Ishikawa (cell line): ENCODE data around the gene ACER3.

Experiments
- CEBPB ChIP-seq: IDR thresholded peaks from 2 replicates; pipeline ENCODE4 v1.6.1; 2012
- CREB1 ChIP-seq: IDR thresholded peaks from 2 replicates; pipeline ENCODE4 v1.6.1; 2012; ENCODE audit warnings: low read depth
- EGR1 ChIP-seq: IDR thresholded peaks from 2 replicates; pipeline ENCODE4 v1.6.1; 2012
- EP300 ChIP-seq: IDR thresholded peaks from 2 replicates; pipeline ENCODE4 v1.6.1; 2012; ENCODE audit warnings: borderline replicate concordance
- FOXM1 ChIP-seq: IDR thresholded peaks from 2 replicates; pipeline ENCODE4 v1.6.1; 2012; ENCODE audit warnings: low read depth, borderline replicate concordance
- NFIC ChIP-seq: IDR thresholded peaks from 2 replicates; pipeline ENCODE4 v1.6.1; 2012
- RAD21 ChIP-seq: IDR thresholded peaks from 2 replicates; pipeline ENCODE4 v1.6.1; 2012; ENCODE audit warnings: low read depth
- TAF1 ChIP-seq: IDR thresholded peaks from 2 replicates; pipeline ENCODE4 v1.6.1; 2012; ENCODE audit warnings: low read depth, mild to moderate bottlenecking
- TCF12 ChIP-seq: IDR thresholded peaks from 2 replicates; pipeline ENCODE4 v1.6.1; 2012; ENCODE audit warnings: low read depth
- TEAD4 ChIP-seq: IDR thresholded peaks from 2 replicates; pipeline ENCODE4 v1.6.1; 2012
- YY1 ChIP-seq: IDR thresholded peaks from 2 replicates; pipeline ENCODE4 v1.6.1; 2012; ENCODE audit warnings: low read depth
- ZBTB7A ChIP-seq: IDR thresholded peaks from 2 replicates; pipeline ENCODE4 v1.6.1; 2012; ENCODE audit warnings: low read depth
- TF ChIP-seq, protein P1 (sequence below): IDR thresholded peaks from 2 replicates; pipeline ENCODE4 v1.6.1; 2012; ENCODE audit warnings: low read depth, mild to moderate bottlenecking
- TF ChIP-seq, protein P2 (sequence below): IDR thresholded peaks from 2 replicates; pipeline ENCODE4 v1.6.1; 2012
- TF ChIP-seq, protein P3 (sequence below): IDR thresholded peaks from 2 replicates; pipeline ENCODE4 v1.6.1; 2012

ACER3 gene

DNA sequence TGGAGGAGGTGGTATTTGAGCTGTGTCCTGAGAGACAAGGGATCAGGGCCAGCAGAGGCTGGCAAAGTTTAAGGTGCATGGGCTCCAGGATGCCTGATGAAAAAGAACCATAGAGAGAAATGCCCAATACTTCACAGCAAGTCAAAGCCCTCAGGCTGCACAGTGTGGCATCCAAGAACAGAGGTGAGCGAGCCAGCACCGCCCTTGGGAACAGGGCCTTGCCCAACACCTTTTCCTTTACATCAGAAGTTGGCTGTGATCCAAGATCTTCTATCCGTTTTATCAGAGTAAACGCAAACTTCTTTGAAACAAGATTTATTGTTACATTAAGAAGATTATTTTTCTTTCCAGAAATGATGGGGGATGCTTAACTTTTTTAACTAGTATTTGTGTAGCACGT lies 174.9 kb downstream of the ACER3 start:
- TF ChIP-seq TCF12 (no peak), RAD21 (no peak), CEBPB (0 out of 2 replicates have a peak, but pooled peaks have one; percentile 36), NFIC (peak; percentile 66), EP300 (no peak), YY1 (no peak)
- TF ChIP-seq, protein P1, sequence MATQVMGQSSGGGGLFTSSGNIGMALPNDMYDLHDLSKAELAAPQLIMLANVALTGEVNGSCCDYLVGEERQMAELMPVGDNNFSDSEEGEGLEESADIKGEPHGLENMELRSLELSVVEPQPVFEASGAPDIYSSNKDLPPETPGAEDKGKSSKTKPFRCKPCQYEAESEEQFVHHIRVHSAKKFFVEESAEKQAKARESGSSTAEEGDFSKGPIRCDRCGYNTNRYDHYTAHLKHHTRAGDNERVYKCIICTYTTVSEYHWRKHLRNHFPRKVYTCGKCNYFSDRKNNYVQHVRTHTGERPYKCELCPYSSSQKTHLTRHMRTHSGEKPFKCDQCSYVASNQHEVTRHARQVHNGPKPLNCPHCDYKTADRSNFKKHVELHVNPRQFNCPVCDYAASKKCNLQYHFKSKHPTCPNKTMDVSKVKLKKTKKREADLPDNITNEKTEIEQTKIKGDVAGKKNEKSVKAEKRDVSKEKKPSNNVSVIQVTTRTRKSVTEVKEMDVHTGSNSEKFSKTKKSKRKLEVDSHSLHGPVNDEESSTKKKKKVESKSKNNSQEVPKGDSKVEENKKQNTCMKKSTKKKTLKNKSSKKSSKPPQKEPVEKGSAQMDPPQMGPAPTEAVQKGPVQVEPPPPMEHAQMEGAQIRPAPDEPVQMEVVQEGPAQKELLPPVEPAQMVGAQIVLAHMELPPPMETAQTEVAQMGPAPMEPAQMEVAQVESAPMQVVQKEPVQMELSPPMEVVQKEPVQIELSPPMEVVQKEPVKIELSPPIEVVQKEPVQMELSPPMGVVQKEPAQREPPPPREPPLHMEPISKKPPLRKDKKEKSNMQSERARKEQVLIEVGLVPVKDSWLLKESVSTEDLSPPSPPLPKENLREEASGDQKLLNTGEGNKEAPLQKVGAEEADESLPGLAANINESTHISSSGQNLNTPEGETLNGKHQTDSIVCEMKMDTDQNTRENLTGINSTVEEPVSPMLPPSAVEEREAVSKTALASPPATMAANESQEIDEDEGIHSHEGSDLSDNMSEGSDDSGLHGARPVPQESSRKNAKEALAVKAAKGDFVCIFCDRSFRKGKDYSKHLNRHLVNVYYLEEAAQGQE, result no peak
- TF ChIP-seq, protein P2, sequence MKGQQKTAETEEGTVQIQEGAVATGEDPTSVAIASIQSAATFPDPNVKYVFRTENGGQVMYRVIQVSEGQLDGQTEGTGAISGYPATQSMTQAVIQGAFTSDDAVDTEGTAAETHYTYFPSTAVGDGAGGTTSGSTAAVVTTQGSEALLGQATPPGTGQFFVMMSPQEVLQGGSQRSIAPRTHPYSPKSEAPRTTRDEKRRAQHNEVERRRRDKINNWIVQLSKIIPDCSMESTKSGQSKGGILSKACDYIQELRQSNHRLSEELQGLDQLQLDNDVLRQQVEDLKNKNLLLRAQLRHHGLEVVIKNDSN, result no peak

DNA sequence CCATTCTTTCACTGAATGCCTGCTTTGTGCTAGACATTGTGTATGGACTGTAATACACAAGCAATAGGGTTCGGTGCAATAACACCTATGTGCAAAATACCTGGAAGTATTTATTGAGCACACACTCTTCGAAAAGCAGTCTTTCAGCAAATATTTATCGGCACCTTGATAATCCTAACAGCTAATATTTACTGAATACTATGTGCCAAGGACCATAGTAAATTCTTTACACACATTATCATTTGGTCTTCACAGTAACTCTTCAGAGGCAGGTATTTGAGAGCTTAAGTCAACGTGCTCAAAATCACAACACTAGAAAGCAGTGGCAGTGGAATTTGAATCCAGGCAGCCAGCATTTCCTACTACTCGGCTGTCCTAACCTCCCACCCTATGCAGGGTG lies 175.7 kb downstream of the ACER3 start:
- TF ChIP-seq YY1 (no peak), TEAD4 (no peak), NFIC (no peak), CREB1 (no peak), TAF1 (no peak), EGR1 (no peak), FOXM1 (no peak), CEBPB (no peak), RAD21 (no peak), EP300 (no peak)
- TF ChIP-seq, protein P2, result no peak
- TF ChIP-seq, protein P3, sequence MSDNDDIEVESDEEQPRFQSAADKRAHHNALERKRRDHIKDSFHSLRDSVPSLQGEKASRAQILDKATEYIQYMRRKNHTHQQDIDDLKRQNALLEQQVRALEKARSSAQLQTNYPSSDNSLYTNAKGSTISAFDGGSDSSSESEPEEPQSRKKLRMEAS, result no peak

DNA sequence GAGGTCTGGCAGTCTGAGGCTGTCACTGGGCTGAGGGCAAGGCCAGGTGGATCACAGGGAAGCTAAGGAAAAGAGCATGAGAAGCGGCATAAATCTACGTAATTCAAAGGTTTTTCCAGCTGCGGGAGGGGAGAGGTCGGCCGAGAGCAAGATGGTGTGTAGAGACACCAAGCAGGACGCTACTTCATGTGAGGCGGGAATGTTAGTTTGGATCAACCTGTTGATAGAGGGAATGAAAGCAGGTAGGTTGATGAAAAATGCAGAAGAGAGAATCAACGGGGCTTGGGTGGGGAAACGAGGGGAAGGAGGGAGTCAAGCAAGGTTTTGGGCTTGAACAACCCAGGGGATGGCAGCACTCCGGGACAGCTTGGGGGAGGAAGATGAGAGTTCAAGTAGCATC lies 176.3 kb downstream of the ACER3 start:
- TF ChIP-seq, protein P3, result no peak
- TF ChIP-seq, protein P2, result no peak
- TF ChIP-seq, protein P1, result no peak
- TF ChIP-seq ZBTB7A, result no peak
- TF ChIP-seq TAF1, result no peak
- no peak for TF ChIP-seq EP300
- TF ChIP-seq TCF12, result no peak
- no peak for TF ChIP-seq FOXM1
- TF ChIP-seq CEBPB, result no peak
- TF ChIP-seq YY1, result no peak
- no peak for TF ChIP-seq CREB1
- TF ChIP-seq NFIC, result no peak
- no peak for TF ChIP-seq RAD21
- no peak for TF ChIP-seq EGR1
- TF ChIP-seq TEAD4, result no peak

DNA sequence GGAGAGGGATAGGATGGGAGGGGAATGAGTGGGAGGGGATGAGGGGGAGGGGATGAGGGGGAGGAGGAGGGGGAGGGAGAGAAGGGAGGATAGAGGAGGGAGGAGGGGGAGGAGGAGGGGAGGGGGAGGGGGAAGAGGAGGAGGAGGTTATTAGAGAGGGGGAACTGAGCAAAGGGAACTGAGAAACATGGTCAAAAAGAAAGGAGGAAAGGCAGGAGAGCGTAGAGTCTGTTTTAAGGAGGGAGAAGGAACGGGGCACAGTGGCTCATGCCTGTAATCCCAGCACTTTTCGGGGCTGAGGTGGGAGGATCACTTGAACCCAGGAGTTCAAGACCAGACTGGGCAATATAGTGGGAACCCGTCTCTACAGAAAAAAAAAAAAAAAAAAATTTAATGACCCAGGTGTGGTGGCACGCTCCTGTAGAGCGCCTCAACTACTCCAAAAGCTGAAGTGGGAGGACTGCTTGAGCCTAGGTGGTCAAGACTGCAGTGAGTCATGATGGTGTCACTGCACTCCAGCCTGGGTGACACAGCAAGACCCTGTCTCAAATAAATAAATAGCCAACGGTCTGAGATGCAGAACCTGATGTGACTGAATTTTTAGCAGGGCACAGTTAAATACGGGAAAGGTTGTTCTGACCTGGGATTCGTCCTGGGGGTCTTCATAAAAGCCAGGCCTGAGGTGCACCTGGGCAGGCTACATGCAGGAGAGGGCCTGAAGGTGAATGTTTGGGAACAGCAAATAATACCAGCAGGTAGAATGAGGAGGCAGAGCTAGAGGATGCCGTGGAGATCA lies 177.5 kb downstream of the ACER3 start:
- TF ChIP-seq ZBTB7A, result no peak

DNA sequence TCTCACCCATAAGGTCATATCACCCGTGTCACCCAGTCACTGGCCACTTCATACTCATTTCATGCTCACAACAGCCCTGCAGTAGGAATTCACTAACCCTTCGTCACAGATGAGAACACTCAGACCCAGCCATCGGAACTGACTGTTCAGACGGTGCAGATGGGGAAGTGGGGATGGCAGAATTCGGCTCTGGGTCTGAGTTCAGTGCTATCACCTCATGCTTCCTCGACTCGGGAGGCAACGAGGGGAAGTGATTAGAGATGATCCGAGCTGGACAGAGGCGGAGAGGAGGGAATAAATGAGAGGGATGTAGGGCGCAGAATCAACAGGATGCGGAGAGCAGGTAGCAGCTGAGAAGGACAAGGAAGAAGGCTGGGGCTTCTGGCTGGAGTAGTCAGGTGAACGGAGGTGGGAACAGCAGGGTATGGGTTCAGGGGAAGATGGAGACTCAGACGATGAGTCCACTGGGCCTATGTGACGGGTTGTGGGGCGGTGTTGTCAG lies 178.2 kb downstream of the ACER3 start:
- no peak for TF ChIP-seq TCF12
- no peak for TF ChIP-seq RAD21
- TF ChIP-seq, protein P1, result no peak
- no peak for TF ChIP-seq CREB1
- TF ChIP-seq, protein P3, result no peak
- no peak for TF ChIP-seq EP300
- TF ChIP-seq NFIC, result no peak
- no peak for TF ChIP-seq EGR1
- TF ChIP-seq TEAD4, result no peak
- TF ChIP-seq YY1, result no peak
- no peak for TF ChIP-seq FOXM1
- TF ChIP-seq ZBTB7A, result no peak
- TF ChIP-seq TAF1, result no peak
- TF ChIP-seq, protein P2, result no peak
- TF ChIP-seq CEBPB, result no peak
